DMS 273 (cell line): ENCODE results near the gene SEMA7A.
"Not testable (repeated sequence)": the region's sequence is repeated elsewhere in the genome, so short reads cannot be mapped to it uniquely, and the experiment has no call there.

ENCODE experiments used
- DNase-seq: peaks from one replicate; lab custom pipeline; 2025; ENCODE audit not compliant: unreplicated experiment; lab: John Stamatoyannopoulos, UW

SEMA7A gene

GRCh38 chr15:74374648-74375302 is 59.0 kb downstream of the SEMA7A start:
- no peak for DNase-seq

- DNase-seq = peak; percentile 94
Observed at GRCh38 chr15:74373731-74374647, 59.8 kb downstream of the SEMA7A start.

- no peak for DNase-seq
Observed at GRCh38 chr15:74373056-74373650, 60.6 kb downstream of the SEMA7A start.

GRCh38 chr15:74370471-74370870 is 63.3 kb downstream of the SEMA7A start:
- DNase-seq = no peak

GRCh38 chr15:74369756-74370155 is 64.0 kb downstream of the SEMA7A start:
- DNase-seq = no peak

GRCh38 chr15:74369084-74369745 is 64.5 kb downstream of the SEMA7A start:
- DNase-seq = no peak

- DNase-seq = no peak
Observed at GRCh38 chr15:74368121-74368520, 65.6 kb downstream of the SEMA7A start.

GRCh38 chr15:74367296-74367854 is 66.4 kb downstream of the SEMA7A start, which contains the start of gene CYP11A1:
Gene CYP11A1 (minus strand): TSS chr15:74367646. CDS start chr15:74367585, 61 bp downstream.
- no peak for DNase-seq

- no peak for DNase-seq
Observed at GRCh38 chr15:74365598-74366445, 67.9 kb downstream of the SEMA7A start.

- no peak for DNase-seq
Observed at GRCh38 chr15:74364936-74365597, 68.7 kb downstream of the SEMA7A start.

GRCh38 chr15:74362482-74362881 is 71.3 kb downstream of the SEMA7A start:
- DNase-seq = no peak

- not testable (repeated sequence) for DNase-seq
Observed at GRCh38 chr15:74360855-74361254, 72.9 kb downstream of the SEMA7A start.

- DNase-seq = not testable (repeated sequence)
Observed at GRCh38 chr15:74359376-74359775, 74.4 kb downstream of the SEMA7A start.
